Endothelial cell of hepatic sinusoid (primary cell): ENCODE results near the gene CPD.

Source experiments
- in situ Hi-C: cut with HindIII; loops from 2 replicates; pipeline ENCODE4 v1.10.0; 2017; ENCODE audit warnings: low sequenced_read_pairs

The CPD gene

GRCh38 chr17:30351735-30352134 is 27.0 kb upstream of the CPD start:
- in situ Hi-C loops: no loop called here

DNA sequence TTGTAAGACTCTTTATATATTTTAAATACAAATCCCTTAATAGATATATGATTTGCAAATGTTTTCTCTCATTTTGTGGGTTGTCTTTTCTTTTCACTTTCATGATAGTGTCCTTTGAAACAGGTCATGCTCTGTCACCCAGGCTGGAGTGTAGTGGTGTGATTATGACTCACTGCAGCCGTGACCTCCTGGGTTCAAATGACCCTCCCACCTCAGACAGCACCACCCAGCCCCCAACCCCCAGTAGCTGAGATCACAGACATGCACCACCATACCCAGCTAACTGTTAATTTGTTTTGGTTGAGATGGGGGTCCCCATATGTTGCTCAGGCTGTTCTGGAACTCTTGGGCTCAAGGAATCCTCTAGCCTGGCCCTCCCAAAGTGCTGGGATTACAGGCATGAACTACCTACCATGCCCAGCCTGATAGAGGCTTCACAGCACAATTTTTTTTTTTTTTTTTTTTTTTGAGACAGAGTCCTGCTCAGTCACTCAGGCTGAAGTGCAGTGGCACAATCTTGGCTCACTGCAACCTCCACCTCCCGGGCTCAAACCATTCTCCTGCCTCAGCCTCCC is 26.4 kb upstream of the CPD start:
- in situ Hi-C loops: no loop called here

DNA sequence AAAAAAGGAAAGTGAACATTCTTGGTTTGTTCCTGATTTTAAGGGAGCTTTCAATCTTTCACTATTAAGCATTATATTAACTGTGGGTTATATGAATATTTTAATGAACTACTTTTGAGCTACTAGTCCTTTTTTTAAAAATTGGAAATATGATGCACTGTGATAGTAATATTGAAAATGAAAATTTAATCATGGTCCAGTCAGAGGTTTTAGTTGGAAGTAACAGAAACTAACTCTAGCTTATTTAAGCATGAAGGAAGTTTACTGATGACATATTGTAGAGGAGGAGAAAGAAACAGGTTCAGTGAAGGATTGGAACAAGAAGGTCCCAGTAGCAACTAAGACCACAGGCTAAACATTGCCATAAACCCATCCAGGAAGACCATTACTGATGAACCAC is 24.0 kb upstream of the CPD start:
- in situ Hi-C loops: no loop called here

GRCh38 chr17:30357476-30357875 is 21.3 kb upstream of the CPD start:
- in situ Hi-C loops: no loop called here

DNA sequence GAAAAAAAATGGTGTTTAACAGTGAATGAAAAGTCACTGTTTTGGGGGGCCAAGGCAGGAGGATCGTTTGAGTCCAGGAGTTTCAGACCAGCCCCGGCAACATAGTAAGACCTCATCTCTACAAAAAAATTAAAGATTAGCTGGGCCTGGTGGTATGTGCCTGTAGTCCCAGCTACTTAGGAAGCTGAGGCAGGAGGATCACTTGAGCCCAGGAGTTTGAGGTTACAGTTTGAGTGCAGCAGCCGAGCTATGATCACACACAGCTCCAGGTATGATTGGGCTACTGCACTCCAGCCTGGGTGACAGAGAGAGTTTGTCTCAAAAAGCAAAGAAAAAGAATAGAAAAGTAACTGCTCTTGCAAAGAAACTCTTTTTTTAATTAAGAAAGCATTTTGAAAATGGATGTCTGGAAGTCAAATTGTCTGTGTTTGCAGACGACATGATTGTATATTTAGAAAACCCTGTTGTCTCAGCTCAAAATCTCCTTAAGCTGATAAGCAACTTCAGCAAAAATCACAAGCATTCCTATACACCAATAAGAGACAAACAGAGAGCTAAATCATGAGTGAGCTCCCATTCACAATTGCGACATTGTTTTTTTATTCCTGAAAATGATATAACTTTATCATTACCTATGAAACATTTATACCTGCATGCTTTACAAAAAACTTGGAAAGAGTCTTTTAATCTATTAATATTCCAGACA is 20.5 kb upstream of the CPD start:
- in situ Hi-C loops: no loop called here

DNA sequence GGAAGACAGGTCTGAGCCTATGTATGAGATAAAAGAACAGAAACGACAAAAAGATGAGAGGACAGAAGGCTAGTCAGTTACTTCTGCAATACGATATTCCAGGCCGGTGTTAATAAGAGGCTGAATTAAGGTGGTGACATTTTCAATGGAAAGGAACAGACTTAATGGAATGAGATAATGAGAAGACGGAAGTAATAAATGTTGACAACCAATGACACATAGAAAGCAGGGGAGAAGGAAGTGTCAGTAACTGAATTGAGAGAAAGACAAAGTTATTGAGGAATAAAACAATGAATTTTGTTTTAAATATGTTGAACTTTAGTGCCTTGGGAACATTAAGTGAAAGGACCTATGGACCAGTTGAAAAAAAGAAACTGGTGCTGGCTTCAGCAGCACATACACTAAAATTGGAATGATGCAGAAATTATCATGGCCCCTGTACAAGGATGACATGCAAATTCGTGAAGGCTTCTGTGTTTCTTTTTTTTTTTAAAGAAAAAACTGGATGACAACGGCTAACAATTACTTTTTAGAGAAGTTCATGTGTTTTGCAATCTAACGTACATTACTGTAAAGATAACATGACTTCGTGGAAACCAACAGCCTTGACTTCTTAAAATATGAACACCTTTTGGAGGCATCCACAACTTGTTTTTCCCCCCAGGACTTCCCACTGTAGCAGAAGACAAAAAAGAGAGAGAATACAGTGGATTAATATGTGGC is 18.5 kb upstream of the CPD start:
- in situ Hi-C loops: no loop called here

DNA sequence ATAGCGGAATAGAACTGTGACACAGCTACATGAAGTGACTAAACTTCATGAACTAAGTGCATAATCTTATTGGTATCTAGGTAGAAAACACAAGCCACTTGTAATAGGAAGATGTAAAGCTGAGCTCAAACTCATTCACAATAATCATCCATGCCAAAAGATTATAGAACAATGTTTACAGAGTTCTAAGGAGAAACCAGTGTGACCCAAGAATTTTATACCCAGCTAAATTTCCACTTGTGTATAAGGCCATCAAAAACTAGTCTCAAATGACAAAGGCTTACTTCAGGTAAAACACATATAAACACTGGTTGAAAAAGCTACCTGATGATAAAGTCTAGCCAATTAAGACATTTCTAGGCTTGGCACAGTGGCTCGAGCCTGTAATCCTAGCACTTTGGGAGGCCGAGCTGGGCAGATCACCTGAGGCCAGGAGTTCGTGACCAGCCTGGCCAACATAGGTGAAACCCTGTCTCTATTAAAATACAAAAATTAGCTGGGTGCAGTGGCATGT is 16.9 kb upstream of the CPD start:
- in situ Hi-C loops: no loop called here

- in situ Hi-C loops: no loop called here
Measured at GRCh38 chr17:30363715-30364202, 15.0 kb upstream of the CPD start.

DNA sequence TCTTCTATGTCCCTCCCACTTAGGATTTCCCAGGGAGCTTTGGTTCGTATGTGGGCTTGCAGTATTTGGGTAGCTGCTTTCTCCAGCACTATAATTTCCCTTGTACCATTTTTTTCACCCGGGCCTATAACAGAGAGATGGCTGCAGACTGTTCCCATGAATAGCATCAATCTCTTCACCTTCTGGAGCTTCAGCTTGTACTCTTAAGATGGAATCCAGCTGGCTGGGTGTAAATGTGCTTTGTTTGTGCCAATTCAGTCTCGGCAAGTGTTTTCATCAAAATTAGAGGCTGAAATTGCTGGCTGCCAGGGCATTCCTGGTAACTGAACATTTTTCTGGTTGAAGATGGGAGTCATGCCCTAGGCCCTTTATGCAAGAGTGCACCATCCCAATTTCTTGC is 12.2 kb upstream of the CPD start:
- in situ Hi-C loops: no loop called here

- in situ Hi-C loops: no loop called here
Measured at GRCh38 chr17:30368912-30369720, 9.6 kb upstream of the CPD start.

GRCh38 chr17:30369995-30370394 is 8.7 kb upstream of the CPD start:
- in situ Hi-C loops: no loop called here

- in situ Hi-C loops: no loop called here
Measured at GRCh38 chr17:30372755-30373154, 6.0 kb upstream of the CPD start.

DNA sequence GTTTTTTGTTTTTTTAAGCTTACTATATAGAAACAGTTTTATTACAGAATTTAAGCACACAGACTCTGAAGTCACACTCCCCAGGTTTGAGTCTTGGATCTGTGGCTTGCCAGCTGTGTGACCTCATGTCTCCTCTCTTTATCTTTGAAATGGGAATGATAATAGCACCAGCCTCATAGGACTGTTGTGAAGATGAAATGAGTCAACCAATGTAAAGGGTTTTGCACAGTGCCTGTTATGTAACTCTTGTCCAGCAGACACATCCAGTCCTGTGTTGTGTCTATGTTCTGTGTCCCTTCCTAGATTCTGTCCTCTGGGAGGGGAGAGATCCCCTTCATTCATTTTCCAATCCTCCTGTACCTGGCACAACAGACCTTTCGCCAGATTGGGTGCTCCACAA is 3.1 kb upstream of the CPD start:
- in situ Hi-C loops: no loop called here

GRCh38 chr17:30376621-30377452 is 1.9 kb upstream of the CPD start:
- in situ Hi-C loops: no loop called here

DNA sequence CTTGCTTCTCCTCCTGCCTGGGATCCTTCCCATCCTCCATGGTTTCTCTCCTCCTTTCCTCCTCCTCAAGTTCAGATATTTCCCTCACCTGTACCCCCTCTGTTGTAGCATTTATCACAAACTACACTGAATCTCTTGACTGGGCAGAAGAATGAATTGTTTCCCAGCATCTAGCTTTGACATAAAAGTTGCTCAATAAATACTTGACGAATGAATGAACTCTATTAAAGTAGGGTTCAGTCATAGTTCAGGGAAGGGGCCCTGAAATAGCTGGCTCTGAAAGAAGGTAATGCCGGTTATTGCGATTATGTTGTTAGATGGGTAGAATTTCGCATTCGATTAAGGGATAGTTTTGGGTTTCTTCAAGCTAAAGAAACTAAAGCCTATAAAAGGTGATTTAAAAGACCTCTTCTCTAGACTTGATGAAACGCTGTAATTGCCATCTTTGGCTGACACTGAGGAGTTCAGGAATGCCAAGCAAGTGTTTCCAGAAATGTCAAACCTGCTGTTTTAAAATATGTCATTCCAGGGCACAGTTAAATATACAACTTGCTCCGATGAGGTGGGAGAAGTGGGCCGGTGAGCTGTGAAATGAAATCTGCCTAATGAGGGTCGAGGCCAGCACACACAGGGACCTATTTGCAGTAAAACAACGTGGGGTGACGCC is 1.0 kb upstream of the CPD start:
- in situ Hi-C loops: no loop called here

GRCh38 chr17:30378241-30378824 is 394 bp upstream of the CPD start:
- in situ Hi-C loops: no loop called here

GRCh38 chr17:30379303-30379902 is 676 bp downstream of the CPD start:
- in situ Hi-C loops: no loop called here

DNA sequence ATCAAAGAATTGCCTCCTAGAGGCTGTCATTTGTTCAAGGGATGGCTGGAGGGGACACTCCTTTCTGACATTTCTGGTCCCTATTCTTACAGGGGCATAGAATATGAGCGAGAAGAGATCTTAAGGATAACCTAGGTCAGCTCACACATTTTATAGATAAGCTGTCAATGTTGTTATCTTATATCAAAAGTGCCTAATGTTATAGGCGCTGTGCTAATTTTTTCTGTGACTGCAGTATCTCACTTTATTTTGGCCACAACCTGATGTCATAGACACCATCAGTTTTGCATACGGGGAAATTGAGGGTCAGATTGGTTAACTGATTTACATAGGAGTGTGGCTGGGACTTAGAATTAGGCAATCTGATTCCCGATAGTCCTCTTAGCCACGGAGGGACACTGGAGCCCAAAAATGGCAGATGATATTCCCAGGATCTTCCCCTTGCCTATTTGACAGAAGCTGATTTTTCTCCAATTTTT is 1.2 kb downstream of the CPD start:
- in situ Hi-C loops: no loop called here
